T1000 (cell line): ENCODE results near the gene ZFP90.
"Not testable (repeated sequence)": the region's sequence is repeated elsewhere in the genome, so short reads cannot be mapped to it uniquely, and the experiment has no call there.

Experiments used
- DNase-seq: peaks from one replicate; lab custom pipeline; 2025; ENCODE audit warnings: mixed read lengths; lab: John Stamatoyannopoulos, UW

ZFP90 gene

DNA sequence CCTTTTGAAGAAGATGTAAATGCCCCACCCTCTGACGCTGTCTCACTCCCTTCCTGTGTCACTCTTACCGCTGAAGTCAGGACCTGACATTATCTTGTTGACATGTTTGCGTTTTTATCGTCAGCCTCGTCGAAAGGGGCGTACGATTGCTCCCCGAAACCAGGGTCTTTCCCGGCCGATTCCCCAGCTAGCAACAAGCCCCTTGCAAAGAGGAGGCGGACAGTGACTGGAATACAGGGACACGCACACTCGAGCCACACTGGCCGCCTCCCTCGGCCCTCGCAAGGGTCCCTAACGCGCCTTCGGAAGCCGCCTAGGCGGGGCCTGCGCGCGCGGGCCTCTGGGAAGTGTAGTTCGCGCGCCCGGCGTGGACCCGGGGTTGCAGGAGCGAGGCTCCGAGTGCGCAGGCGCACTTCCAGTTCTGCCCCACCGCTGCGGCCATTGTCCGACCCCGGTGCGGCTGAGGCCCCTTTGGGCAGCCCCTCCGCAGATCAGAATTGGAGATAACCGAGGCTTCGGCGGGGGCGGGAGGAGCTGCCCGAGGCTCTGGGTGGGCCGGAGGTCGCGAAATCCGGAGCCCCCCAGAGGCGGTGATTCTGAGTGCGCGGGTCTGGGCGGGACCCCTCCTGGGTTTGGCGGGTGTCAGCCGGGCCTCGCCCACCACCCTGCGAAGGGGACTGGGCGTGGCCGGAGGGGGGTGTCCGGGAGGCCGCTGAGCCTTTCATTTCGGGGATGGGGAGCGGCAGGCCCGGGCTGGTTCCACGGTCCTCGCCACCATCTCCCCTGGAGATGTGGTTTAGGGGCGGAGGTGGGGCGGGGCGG lies at the start of gene ZFP90:
Gene ZFP90, plus strand, starts transcription at position 412 of the 822 bp plus-strand sequence. CDS start 502 bp downstream, outside the sequence.
- DNase-seq: peak; percentile 65

DNA sequence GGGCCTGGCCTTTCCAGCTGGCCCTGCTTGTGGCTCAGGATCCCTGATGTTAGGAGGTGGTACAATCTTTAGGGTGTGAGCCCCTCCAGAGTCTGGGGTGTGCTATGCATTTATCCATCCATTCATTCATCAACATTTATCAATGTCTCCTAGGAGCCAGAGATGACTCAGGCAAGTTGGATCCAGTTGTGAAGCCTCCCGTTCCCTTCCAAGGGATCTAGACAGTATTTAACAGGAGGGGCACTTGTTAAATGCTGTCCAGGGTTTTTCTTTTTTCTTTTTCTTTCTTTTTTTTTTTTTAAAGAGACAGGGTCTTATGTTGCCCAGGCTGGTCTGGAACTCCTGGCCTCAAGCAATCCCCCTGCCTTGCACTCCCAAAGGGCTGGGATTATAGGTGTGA lies 48.7 kb upstream of the ZFP90 start:
- DNase-seq: no peak

DNA sequence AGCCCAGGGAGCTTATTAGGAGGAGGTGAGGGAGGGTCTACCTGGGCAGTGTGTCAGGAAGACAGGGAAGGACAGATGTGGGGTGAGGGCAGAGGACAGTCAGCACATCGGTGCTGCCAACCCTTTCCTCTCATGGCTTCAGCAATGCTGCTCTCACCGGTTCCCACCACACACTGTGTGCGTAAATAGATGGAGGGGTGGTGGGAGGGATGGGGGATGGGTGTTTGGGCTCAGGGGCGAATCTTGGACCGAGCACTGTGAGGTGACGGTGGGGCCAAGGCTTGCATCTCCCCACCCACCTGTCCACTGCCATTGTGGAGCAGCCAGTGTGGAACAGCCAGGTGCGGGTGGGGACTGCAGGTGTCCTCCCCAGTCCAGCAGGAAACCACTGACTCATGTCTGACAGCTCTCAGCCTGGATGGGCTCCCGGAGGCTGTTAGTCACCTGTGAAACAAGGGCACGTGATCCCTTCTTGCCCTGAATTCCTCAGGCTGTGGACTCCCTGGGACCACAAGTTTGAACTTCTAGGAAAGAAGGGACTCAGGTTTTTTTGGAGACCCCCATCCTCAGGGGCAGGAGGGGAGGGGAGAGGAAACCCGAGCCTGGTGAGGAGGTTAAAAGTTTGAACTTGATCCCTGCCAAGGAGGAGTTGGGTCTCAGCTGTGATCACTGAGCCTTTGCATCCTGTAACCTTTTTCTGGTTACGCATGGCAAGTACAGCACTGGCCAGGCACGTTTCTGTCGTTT lies 48.1 kb upstream of the ZFP90 start:
- no peak for DNase-seq

DNA sequence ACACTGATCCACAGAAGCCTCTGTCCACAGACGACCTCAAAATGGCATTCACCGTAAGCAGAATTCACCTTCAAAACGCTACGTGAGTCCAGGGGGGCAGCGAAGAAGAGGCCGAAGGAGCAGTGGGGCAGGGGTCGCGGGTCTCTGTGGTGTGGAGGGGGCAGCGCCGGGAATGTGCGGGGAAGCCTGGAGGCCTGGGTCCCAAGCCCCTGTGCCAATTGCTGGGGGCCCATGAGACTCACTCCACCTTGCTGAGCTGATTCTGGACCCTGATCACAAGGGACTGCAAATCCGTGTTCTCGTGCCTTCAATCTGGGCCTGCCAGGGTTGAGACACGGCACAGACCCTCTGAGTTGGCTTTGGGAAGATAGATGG lies 47.5 kb upstream of the ZFP90 start:
- DNase-seq: no peak

DNA sequence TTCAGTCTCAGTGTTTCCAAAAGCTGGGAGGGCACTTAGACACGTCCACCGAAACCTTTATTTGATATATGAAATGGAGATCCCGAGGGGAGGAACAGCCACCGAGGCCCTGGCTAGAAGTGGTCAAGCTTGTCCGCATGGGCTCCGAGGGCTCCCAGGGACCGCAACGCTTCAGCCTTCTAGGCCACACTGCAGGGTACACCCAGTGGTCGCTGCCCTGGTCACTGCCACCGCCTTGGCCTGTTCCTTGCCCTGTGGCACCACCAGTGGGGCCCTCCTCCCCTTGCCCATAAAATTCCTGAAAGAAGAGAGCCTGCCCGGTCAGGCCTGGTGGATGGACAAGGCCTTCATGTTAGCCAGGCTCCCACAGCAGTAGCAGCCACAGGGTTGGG lies 46.9 kb upstream of the ZFP90 start:
- DNase-seq: no peak

DNA sequence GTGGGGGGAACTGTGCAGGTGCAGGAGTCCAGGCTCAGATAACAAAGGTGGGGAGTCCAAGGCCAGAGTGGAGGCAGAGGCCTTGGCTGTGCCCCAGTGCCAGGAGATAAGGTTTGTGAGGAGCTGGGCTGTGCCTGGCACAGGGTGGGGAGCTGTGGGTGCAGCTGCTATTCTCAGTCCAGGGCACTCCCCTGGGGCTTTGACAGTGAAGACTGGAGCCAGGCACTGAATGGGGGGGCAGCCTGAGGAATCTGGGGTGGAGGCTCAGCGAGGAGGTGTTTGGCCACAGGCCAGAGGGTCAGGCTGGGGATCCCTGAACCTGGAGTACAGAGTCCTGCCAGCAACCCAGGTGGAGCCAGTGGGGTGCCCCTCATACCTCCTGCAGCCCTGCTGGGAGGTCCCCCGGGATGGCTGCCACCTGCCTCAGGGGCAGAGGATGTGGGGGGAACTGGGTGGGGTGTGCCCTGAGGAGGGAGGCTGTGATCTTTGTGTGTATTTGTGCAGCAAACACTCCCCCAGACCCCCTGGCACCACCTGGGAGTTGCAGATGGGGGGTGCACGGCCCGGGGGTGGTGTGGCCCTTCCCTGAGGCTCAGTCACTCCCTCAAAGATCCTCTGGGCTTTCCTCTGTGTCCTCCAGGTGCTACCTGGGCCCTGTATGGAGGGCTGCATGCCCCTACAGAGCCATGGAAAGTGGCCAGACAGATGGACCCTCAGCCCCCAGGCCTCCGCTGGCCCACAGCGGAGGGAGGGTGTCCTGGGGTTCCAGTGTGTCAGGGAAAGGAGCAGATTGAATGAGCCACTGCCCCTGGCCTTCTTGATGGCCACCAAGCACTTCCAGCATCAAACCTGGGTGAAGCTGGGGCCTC lies 46.3 kb upstream of the ZFP90 start:
- DNase-seq: no peak

DNA sequence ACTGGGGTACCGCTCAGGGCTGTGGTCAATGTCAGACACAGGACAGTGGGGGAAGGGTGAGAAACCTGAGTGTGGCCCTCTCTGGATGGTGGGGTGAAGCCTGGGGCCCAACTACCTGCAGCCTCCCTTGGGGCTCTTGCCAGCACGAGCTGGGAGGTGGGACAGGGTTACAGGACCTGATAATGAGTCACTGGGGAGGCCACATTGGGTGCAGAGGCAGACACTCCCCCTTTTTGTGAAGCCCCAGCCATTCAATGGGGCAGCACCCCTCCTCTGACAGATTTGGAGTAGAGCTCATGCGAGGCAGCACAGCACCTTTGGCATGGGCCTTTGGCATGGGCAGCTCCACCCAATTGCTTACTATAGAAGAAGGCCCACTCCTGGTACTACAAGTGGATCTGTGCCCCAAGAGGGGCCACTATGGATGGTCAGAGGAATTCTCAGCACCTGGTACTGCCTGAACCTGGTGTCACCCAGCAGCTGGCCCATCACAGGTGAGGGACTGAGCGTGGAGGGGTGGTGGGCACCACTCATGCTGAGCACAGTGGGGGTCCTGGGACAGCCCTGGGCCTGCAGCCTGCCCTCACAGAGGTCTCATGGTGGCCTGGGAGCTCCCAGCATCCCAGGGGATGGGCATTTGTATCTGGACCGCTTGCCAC lies 45.5 kb upstream of the ZFP90 start:
- DNase-seq: no peak

DNA sequence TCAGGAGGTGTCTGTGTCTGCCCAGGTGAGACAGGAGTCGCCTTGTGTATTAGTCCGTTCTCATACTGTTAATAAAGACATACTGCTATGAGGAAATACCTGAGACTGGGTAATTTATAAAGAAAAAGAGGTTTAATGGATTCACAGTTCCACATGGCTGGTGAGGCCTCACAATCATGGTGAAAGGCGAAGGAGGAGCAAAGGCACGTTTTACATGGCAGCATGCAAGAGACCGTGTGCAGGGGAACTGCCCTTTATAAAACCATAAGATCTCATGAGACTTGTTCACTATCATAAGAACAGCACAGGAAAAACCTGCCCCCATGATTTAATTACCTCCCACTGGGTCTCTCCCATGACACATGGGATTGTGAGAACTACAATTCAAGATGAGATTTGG lies 44.8 kb upstream of the ZFP90 start:
- DNase-seq: not testable (repeated sequence)

DNA sequence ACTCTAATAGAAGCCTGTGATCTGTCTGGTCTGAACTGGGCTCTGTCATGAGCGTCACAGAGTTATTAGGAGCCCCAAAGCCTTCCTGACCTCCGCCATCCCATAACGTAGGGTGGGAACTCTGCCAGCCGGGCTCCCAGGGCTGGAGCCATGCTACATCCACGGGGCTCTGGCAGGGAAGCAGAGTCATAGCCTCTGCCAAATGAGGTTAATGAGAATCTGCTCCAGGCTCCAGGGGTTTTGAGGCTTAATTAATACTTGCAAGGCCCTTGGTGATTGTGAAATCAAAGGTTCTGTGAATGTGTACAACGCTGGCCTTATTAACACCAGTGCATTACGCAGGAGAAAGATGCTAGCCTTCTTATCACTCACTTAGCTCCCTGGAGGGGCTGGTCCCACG lies 42.4 kb upstream of the ZFP90 start:
- DNase-seq: no peak

DNA sequence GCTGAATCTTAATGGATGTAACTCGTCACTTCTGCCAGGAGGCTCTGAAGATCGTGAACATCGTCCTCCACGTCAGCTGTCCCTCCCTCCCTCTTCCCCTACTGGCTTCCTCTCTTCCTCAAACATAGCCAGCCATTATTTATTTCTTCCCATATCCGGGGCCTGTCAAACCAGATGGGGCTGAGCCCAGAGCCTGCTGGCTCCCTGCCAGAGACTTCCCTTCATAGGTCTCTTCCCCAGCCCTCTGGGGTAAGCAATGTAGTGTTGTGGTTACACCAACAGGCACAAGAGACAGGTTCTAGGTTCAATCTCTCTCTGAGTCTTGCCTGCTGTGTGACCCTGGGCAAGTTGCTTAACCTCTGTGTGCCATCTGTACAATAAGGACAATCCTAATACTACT lies 40.1 kb upstream of the ZFP90 start:
- DNase-seq: no peak

DNA sequence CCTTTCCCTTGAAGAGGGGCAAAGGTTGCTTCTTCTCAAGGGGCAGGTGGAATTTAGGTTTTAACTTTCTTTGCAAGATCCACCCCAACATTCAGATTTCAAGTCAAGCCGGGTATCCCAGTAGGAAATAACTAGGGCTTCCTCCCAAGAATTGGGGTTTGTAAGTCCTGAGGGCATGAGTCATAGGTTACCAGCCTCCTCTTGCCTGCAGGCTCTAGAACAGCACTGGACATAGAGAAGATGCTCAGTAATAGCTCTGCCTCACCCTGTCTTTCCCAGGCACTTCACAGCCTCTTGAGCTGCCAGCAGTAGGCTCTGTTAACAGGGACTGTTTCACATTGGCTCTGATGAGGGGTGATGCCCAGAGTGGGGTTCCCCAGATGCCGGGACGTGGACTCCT lies 35.8 kb upstream of the ZFP90 start:
- no peak for DNase-seq

DNA sequence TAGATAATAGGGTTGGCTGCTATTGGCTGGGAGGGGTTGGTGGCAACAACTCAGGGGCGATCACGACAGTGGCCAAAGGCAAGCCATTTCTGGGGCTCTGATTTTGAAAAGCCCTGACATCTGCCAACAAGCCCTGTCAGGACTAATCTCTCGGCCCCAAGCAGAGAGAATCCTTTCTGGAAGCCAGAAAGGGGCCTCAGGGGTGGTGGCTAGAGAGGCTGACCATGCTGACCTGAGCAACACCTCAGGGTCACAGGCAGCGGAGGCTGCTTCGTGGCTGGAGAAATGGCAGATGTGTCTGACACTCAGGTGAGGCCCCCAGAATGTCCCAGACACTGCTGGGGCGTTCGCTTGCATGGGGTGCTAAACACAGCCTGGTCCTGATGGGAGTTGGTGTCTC lies 35.0 kb upstream of the ZFP90 start:
- no peak for DNase-seq

DNA sequence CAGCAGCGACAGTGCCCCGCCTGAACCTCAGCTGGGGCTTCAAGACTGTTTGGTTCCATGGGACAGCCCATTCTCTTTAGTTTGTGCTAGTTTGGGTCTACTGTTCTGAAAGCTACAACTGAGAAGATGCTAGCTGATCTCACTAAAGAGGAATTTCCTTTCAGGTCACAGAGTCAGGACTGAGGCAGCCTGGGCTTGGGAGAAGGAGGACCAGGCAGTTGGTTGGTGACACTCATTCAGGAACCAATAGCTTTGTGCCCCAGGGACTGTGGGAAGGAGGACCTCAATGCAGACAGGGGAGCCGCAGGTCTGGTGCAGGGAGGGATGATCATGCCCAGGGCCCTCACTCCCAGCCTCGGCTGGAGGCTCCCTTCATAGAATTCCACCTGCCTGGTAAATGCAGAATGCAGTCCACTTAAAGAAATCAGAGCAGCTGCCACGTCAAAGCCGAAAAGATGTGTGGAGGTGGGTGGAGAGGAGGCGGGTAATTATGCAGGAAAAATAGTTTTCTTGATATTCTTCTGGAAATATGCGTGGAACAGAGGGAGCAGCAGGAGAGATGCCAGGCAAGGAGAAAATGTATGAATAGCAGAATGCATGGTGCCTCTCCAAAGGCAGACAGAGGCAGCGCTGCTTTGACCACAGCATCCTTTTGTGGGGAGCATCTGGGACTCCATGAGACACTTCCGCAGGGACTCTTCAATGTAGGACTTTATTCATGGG lies 32.6 kb upstream of the ZFP90 start:
- no peak for DNase-seq

DNA sequence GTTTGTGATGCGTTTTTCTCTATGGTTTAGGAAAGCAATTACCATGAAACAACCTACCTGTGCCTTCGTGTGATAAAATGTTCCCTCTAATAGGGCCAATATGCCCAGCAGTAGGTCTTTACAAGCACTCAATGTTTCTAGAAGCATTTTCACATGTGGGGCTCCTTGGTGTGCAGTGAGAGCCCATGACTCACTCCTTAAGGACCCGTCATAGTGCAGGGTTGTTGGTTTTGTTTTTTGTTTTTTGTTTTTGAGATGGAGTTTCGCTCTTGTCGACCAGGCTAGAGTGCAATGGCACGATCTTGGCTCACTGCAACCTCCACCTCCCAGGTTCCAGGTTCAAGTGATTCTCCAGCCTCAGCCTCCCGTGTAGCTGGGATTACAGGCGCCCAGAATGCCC lies 31.1 kb upstream of the ZFP90 start:
- DNase-seq: no peak

DNA sequence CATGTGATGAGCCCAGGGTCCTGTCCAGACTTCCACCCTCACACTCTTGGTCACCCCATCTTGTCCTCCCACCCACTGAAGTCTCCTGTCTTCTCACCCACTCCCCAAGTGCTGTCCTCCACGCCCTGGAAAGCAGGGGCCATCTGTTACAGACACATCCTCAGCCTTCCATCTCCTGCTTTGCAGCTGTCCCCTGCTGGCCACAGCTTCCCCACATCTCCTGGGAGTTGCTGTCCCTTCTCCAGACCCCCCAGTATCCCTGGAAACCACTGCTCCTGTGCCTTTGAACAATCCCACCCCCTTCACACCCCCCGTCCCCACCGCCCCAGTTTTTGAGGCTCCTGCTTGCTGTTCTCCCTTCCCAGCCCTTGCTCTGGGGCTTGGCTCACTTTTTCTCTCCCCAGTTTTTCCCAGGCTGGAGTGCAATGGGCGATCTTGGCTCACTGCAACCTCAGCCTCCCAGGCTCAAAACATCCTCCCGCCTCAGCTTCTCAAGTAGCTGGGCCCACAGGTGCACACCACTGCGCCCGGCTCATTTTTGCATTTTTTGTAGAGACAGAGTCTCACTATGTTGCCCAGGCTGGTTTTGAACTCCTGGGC lies 30.4 kb upstream of the ZFP90 start:
- DNase-seq: no peak

DNA sequence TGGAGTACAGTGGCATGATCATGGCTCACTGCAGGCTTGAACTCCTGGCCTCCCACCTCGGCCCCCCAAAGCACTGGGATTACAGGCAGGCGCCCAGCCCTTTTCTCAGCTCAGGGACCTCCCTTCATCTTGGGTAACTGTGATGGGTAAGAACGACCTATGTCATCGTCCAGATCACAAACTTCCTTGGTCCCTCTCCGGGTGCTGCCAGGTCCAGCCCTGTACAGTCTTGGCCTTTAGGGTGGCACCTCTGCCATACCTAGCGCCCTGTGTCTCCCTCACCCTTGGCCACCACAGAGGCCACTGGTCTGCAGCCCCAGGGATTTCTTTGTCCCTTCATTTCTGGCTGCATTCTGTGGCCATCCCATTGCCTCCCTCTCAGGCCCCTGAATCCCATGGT lies 29.7 kb upstream of the ZFP90 start:
- DNase-seq: no peak

DNA sequence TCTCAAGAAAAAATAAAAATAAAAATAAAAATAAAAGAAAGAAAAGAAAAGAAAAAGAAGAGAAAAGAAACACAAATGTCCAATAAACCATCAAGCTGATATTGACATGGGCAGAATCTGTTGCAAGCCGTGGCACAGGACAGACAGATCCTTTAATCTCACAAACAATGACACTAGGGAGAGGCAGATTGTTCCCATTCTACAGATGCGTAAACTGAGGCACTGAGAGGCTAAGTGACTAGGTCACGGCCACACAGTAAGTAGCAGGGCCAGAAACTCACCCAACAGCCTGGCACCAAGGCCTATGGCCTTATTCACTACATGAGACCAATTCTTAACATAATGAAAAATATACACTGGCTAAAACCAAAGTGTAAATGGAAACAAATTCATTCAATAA lies 28.3 kb upstream of the ZFP90 start:
- no peak for DNase-seq

DNA sequence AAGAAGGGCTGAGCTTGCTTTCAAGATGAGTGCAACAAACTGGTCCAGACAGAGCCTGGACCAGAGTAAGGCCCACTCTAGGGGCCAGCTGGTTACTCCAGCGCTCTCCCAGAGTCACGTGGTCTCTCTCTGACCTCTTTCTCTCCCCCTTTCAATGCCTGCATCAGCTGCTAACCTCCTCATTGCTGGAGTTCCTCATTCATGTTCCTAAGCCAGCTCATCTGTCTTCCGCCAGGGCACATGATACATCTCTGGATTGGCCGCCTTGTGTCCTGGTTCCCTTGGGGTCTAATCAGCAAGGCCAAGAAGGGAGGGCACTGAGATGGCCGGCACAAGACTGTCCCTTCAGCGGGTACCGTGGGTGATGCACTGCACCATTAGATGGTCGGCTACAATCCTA lies 26.9 kb upstream of the ZFP90 start:
- DNase-seq: no peak

DNA sequence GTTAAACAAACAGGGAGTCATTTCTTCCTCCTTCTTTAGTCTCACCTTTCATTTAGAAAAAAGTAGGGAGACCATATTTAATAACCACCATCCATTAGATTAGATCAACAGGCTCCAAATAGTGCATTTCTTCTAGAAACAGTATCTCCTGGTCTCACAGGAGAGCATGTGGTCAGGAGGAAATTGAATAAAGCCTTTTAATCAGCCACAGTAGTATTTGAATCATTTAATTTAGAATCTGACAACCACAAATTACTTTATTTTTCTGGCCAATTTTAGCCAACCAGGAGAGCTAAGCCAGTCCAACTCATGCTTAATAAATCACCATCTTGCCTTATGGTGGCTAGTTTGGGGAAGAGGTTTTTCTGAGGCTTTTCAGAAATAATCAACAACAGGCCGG lies 26.3 kb upstream of the ZFP90 start:
- no peak for DNase-seq

DNA sequence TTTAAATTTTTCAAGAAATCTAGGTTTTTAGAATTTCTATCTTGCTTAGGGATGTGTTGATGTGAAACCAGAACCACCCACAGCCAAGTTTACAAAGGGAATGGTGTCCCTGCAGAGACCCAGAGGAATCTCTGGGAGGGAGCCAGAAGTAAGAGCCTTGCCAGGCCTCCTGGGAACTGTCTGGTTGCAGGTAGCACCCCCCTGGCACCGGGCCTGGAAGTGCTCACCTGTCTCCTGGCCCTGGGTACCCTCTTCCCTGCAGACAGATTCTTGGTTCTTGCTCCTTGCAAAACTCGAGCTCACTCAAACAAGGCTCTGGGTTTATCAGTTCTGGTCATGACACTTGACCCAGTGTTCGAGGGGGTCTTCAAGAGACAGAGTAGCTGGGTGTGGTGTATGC lies 24.6 kb upstream of the ZFP90 start:
- no peak for DNase-seq

DNA sequence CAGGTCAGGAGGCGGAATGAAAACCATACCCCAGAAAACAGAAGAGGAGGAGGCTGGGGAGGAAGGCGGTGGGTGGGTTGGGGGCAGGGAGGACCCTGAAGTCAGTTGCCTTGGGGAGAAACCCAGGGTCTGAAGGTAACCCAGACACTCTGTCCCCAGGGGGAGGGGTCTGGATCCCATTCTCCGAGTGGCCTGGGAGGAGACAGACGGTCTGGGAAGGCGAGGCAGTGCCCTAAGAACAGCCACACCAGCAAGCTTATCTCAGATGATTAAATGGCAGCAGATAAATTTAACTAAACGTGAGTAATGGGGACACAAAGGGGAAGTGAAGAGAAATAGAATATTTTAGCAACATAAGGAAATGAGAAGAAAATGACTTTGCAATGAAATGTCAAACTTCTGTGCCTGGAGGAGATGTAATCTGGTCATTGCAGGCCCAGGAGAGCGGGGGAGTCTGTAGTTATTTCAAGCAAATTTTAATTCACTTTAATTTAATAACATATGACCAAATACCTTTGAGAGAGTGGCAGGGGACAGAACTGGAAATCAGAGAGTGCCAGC lies 21.4 kb upstream of the ZFP90 start:
- DNase-seq: no peak
